GM21447 (cell line): Measurements from ENCODE around the gene THRB.

Experiments
- ATAC-seq: cut with Tn5 transposase; IDR thresholded peaks from one replicate; pipeline ENCODE4 v1.9.1; 2021; ENCODE audit not compliant: unreplicated experiment

THRB gene

DNA sequence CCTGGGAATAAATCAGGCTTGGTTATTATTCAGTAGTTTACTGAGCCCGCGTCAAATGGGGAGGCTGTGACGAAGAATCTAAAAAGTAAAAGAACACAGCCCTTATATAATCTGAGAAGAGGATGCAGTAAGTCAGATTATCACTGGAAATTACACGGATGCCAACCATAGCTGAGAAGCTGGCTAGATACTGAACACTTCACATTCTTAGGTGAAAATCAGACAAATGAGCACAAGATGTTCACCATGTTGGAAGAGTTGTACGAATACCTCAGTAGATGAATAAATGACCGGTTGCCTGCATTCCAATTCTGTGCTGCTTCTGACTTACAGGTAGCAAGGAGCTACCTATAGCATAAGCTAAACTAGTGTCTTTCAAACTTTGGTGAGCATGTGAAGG lies 254.3 kb downstream of the THRB start:
- ATAC-seq = no peak

DNA sequence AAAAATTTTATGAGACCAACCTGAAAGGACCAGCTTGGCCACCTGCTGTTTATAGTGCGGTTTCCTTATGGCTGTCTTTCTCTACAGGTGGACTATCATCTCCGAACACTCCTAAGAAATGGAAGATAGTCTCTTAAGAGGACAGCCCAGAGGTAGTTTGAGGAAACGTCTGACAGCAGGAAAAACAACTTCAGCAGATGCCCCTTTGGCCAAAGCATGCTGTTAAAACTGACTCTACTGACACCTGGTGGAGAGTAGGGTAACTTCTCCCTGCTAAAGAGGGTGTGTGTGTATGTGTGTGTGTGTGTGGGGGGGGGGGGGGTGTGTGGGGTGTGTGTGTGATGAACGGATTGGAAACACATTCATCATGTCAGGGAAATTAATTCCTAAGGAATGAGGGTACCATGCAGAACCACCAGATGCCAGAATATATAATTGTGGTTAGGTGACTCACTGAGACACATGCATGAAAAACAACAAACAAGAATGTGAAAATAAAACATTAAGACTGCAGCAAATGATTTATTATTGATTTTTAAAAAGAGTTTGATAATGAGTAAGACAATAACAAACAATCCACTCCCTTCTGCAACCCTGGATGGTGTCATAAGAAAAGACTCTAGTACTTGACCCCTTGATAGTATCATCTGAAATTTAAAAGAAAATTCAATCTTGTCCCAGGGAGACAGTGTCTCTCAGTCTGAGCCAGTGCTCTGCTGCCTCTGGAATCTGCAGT lies 256.5 kb downstream of the THRB start:
- ATAC-seq = peak; percentile 67

DNA sequence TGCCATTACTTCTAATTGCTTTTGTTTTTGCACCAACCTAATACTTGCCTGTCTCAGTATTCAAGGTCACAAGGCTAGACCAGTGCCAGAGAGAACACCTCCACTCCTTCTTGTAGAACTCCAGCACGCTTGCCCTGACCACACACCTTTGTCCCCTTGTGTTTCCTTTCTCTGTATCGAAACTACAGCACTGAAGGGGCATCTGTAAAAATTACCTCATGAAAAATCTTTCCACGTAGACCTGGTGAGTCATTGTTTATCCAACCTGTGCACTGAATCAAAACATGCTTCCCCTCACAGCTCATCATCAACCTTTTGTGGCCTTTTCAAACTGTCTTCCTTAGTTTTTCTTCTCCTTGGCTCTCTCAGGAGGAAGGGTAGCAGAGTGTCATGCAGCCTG lies 259.5 kb downstream of the THRB start:
- ATAC-seq = peak; percentile 71

DNA sequence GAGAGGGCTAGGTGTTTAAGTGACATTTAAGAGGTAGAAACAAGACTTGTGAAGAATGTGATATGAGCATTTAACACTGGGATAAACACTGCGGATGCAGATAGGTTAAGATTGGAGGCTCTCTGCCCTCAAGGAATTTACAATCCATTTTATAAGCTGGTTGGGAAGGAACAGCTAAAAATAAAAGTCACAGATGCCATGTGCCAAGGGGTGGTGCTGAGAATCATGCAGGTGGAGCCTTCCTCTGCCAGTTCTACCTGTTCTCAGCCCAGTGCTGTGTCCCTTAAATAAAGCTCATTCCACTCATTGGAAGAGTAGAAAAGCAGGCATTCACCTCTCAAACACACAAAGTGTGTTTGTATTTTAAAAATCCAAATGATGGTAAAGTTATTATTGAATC lies 261.9 kb downstream of the THRB start:
- no peak for ATAC-seq

DNA sequence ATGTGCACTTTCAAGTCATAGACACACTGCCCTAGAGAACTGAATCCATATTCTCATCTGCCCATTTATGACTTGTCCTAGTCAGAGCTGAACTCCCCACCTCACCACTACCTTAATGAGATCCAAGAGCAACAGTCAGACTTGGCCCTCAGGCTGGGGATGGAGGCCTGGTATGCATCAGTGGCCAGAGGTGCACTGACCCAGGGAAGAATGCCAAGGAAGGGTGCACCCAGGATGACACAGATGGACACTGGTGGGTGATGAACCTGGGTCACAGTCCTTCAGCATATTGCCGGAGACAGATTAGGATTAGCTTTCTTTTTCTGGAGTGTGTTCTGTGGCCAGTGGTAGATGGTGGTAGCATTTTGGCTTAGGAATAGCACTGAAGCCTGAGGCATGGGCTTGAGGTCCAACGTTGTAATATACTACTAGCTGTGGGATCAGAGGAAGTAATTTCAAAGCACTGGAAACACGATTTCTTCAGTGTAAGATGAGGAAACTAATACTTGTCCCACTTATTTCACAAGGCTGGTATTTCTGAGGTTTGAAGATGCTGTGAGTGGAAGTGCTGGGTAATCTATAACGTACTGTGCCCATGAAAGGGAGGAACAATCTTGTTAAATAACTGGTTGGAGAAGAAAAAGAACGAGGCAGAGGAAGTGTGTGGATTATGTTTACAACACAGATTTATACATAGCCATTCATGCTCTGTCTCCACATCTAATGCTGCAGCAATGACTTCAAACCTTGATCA lies 265.0 kb downstream of the THRB start:
- no peak for ATAC-seq

DNA sequence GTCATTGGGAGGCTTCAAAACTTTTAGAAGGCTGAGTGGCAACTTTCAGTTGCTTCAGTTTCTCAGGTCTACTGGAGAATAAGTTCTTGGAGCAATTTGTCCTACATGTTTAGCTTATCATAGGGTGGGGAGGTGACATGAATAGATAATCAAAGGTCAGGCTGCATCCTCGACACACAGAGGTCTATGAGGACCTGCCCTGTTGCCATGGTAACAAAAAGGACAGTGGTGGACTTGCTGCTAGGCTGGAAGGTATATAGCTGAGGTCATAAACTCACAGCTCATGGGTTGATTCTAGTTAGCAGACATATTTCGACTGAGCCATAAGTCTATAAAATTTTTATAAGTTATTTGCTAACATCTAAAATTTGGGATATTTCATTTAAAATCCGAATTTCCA lies 267.0 kb downstream of the THRB start:
- ATAC-seq = no peak

DNA sequence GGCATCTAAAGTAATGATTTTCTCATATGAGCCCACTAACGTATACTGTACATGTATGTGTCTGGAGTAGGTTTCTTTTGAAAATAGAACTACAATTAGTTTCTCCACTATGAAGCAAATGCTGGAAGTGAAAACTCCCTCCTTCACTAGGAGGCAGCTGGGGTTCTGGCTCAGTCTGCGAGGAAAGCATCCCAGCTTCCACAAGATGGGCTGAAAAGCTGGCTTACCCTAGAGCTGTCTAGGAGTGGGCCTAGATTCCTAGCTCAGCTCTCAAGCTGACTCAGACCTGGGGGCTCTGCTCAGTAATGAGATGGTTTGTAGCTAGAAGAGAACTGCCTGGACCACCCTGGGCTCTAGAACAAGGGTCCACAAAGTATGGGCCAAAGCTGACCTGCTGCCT lies 268.3 kb downstream of the THRB start:
- ATAC-seq = no peak

DNA sequence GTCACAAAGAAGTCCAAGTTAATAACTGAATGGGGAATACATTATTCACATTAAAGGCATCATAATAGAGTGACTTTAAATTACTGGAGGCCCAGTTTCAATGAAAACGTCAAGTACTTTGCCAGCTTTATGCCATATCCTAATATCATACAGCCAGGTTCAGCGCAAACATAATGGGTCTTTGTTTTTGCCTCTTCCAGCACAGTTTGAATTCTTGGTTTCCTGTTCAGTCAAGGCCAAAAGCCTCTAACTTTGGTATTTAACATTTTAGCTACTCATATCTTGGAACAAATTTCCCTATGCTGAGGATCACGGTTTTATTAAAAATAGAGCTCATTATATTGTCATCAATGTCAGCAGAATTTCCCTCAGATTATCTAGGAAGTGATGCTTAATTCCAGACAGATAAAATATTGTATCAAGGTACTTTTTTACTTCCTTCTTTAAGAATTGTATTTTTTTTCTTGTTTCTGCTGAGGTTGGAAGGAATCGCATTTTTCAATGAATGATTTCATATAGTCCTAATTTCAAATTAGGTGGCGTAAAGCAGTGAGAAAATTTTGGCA lies 269.2 kb downstream of the THRB start:
- ATAC-seq = no peak

DNA sequence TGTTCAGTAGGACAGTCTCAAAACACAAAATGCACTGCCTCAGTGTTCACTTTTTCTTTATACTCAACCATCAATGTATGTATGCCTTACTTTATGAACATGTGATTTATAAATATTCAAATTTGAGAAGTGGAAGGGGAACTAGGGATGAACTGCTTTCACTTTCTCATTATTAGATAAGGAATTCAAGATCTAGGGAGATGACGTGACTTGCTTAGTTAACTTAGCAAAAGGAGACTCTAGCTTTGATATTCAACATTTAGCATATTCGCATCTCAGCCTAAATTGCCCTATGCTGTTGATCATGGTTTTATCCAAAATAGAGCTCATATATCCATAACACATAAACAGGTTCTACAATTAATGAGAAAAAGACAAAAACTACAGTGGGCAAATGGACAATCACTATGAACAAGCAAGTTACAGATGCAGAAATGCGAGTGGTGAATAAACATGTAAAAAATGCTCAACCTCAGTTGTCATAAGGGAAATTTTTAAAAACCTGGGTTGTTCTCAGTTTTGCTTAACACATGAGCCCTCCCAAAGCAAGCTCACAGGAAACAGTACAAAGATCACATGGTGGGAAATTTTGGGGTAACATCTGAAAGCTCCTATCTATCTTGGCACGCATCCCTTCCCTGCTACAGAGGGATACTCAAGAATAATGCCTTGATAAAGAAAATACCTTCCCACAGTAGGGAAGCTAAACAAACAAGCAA lies 269.8 kb downstream of the THRB start:
- no peak for ATAC-seq

DNA sequence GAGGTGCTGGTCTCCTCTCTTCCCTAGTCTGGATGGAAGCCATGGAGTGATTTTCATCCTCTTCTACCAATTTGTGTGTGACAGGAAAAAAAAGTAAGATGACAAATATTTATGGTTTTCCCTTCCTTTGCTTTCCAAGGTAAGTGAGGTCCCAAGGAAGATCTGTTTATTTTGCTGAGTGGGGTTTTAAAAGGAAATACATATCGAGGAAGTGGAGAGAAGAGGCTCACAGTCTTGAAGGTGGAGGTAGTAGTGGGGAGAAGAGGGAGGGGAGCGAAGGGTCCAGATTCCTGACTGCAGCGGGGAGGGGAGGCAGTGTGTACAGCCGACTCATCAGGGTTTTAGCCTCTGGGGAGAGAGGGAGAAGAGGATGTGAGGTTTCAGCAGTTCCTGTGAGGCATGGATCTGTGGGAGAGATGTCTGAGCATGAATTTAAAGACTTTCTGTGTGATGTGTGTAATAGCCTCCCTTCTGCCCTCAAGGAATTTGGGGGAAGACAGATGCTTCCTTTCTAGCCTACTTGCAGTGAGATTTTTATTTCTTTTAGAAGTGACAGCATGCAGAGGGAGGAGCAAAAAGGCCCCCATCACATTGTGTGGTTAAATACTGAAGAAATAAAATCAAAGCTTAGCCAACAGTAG lies 272.4 kb downstream of the THRB start:
- no peak for ATAC-seq

DNA sequence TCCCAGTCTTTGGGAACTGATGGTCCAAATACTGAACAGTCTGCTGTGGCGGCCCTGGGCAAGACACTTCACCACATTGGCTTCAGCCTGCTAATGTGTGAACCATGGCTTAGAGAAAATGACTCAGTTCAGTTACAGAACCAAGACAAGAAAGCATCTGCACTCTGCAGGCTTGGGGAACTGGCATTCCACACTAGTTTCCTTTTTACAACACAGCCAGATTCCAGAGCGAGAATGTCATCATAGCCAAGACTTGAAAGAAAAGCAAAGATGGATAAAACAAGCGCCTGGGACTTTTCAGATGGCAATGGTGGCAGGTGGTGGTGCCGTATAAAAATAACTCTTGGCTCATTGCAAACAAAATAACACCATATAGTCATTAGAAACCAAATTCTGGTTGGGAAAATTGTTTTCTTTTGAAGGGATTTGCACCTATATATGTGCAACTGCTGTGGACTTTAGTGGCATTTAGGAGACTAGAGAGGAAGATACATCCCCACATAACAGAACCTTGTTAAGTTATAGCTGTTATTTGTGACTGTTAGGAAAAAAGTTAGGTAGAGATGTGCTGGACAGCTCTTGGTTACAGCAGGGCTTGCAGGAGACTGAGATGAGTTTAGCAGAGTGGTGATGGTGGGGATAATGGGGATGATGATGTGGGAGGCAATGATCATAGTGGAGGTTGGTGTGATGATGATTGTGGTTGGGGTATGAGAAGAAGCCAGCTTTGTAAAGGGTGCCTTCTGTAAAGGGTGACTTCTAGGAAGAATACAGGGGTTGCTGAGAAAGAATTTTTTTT lies 273.6 kb downstream of the THRB start:
- ATAC-seq = no peak

DNA sequence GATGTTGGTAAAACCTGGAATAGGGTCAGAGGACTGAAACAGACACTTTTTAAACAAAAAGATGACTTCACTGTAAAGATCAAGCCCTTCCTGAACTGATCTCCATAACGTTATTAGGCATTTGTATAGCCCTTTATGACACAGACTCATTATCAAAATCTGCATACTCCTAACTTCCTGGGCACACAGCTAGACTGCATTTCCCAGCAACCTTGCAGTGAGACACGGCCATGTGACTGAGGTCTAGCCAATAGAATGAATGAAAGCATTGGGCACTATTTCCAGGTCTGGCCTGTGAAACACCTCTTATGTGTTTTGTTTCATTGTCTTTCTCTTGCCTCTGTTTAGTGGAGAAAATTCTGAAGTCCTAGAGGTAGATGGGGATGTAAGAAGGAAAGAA lies 279.1 kb downstream of the THRB start:
- no peak for ATAC-seq

DNA sequence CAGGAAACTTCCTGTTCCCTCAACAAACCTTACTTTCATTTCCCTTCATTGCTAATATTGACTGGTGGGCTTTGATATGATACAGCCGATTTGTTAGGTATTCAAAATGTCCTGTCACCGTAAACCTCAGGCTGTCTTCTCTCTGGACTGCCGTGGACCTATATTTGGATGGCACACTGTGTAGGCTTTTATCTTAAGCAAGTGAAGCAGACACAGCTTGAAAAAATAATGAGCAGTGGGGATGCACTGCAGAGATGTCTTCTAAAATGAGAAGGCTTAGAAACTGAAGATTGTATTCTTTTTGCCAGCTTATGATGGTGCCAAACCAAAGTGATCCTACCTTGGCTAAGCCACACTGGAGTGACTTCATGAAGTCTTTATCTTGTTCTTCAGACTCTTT lies 283.3 kb downstream of the THRB start:
- ATAC-seq = no peak

DNA sequence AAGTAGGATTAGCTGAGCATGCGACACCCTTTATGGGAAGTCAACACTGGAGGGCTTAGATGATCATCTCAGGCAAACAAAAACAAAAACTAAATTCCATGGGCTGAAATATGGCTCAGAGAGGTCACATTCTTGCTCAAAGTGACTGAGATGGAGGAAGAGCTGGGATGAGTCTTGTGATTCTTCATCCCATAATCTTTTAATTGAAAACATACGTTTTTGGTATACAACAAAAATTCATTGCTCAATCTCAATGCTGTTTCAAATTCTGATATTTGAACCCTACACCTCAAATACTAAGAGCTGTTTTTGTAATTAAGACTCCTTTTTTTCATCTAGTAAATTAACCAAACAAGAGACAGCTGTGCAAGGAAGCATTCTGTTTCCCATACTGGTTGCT lies 292.6 kb downstream of the THRB start:
- no peak for ATAC-seq

DNA sequence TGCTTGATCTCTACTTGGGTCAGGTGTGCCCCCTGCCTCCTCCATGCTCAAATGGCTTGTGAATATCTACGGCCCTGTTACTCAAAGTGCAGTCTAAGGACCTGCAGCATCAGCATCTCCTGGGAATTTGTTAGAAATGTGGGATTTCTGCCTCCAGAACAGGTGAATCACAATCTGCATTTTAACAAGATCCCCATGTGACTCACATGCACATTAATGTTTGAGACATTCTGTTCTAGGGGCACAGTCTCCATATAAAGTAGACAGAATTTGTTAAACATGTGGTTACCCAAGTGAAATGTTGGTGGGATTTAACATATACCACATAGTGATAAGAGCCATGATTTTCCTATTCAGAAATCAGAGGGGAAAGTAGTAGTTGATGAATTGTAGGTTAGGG lies 293.3 kb downstream of the THRB start:
- no peak for ATAC-seq

DNA sequence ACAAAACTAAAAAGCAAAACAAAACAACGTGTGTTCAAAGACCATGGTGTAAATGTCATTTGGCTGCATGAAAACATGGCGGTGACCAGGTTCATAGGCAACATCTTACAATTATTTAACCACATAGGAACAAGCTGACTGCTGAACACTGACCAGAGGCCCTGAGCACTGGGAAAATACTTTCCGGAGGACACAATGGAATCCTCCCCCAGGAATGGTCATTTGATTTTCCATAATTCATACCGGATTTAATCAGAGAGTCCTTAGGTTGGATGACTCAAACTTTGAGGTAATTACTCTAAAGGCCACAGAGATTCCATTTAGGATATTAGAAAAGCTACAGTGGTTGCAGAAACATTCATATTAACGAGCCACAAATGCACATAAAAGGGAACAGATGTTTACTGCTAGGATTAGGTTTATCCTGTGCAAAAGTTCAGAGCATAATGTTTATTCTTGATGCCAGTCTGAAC lies 294.8 kb downstream of the THRB start:
- no peak for ATAC-seq

DNA sequence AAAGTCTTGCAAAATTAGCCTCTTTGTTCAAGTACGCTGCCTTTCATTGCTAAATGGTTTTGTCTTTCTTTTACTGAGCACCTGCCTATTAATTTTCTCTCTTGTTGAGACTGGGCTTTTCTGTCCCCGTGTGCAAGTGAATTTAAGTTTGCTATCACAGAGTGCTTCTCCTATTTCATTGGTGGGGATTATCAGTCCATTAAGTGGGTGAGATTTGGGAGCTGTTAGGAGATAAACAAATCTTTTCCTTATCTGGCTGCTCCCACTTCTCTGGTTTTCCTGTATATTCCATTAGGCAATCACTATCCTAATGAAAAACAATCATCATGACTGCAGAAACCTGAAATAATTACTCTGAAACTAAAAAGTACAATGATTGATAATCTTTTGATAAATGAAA lies 295.4 kb downstream of the THRB start:
- no peak for ATAC-seq

DNA sequence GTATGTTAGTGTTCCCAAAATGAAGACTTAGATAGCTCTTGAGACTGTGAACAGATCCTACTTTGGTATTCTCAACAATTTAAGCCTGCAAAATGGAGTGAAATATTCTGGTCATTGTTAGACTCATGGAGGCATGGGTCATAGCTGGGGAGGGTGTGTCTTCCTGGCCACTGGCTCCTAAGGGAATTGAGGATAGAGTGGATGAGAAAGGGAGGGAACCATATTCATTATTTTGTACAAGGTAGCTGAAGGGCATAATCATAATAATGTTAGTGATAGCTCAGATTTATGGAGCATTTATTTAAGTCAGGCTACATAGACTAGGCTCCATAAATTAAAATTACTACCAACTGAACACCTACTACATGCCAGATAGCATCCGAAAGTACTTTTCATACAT lies 295.9 kb downstream of the THRB start:
- ATAC-seq = no peak

DNA sequence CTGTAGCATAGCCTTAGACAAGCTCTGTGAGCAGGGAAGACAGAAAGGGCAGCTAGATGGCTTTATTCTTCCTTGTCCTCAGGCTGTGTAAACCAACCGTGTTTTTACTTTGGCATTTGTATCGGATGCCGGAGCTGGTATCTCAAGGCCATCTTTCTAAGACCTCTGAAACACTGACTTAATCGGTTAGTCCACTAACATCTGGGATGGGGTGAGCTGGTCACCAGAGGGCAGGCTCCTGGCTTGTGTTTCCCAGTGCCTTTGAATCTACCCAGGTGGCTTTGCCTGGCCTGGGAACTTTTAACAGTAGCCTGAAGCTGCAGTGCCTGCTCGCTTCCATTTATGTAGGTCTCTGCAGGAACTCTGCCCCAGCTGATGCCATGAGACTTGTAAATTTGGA lies 296.8 kb downstream of the THRB start:
- no peak for ATAC-seq

DNA sequence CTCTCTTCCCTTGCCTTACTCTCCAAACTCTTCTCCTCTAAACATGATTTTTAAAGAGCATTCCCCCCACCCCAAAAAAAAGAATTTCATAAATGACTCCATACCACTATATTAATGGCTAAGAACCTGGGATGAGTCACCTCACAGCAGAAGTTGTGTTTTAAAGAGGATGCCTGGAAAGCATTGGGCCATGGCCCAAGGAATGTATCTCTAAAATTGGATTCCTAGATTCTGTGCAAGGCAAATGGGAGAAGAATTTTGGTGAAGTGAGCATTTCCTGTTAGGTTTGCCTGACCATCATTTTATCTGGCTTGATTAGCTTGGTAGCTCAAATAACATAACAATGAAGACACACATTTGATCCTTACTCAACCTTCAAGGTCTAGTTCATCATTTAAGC lies 298.1 kb downstream of the THRB start:
- no peak for ATAC-seq
